C4-2B (cell line): Measurements from ENCODE around the gene RAB6B.

Source experiments
- H3K27ac ChIP-seq: fragments of 450-650 bp; 2 replicates; pipeline ENCODE4 v1.5.1; 2017
- CTCF ChIP-seq: fragments of 450-650 bp; conservative IDR thresholded peaks from 2 replicates; pipeline ENCODE4 v1.5.1; 2017; ENCODE audit warnings: mild to moderate bottlenecking
- ZFX ChIP-seq: fragments of 450-650 bp; IDR thresholded peaks from 2 replicates; pipeline ENCODE4 v1.6.1; 2017

RAB6B gene

GRCh38 chr3:133884887-133885711 lies 10.6 kb downstream of the RAB6B start:
- H3K27ac ChIP-seq: no peak overlapping the region
- no peak for TF ChIP-seq CTCF
- no peak for TF ChIP-seq ZFX

GRCh38 chr3:133884054-133884886 lies 11.4 kb downstream of the RAB6B start:
- no peak overlapping the region for H3K27ac ChIP-seq
- no peak for TF ChIP-seq CTCF
- no peak for TF ChIP-seq ZFX

- TF ChIP-seq CTCF (no peak), ZFX (no peak)
- no peak overlapping the region for H3K27ac ChIP-seq
Measured at GRCh38 chr3:133883641-133884040, 12.0 kb downstream of the RAB6B start.

GRCh38 chr3:133882986-133883586 lies 12.6 kb downstream of the RAB6B start:
- TF ChIP-seq ZFX (no peak), CTCF (no peak)

GRCh38 chr3:133881939-133882825 lies 13.5 kb downstream of the RAB6B start:
- H3K27ac ChIP-seq: no peak overlapping the region
- TF ChIP-seq ZFX: no peak
- TF ChIP-seq CTCF: no peak

More at GRCh38 chr3:133882986-133883586, 12.6 kb downstream of the RAB6B start:
- H3K27ac ChIP-seq: no peak overlapping the region

GRCh38 chr3:133881492-133881891 lies 14.2 kb downstream of the RAB6B start:
- TF ChIP-seq CTCF (no peak), ZFX (no peak)
- no peak overlapping the region for H3K27ac ChIP-seq
